Upper lobe of left lung (tissue), 6 donors: ENCODE results near the gene PSMB7. TPM values are rescaled to one million over a fixed set of nuclear protein-coding genes. Genes with fewer than 3 reads are reported as not detected.

Source experiments
- ATAC-seq, 2 donors: fragments of 200-7000 bp; cut with Tn5 transposase; one replicate each; pipeline ENCODE4 v1.9.1; 2022; ENCODE audit warnings: mild to moderate bottlenecking in 2 of 2, moderate library complexity in 2 of 2; ENCODE audit not compliant: low FRiP score in 2 of 2
- DNase-seq, 2 donors: peaks; one replicate each; pipeline ENCODE4 v3.0.0-alpha.2; 2019 to 2020
- H3K27ac ChIP-seq, 4 donors: fragments of 200-600 bp; sonication (generic); one replicate each; pipeline ENCODE4 v1.5.1; 2016 to 2019
- H3K27me3 ChIP-seq, 4 donors: fragments of 200-600 bp; sonication (generic); one replicate each; pipeline ENCODE4 v1.5.1; 2017 to 2019
- H3K36me3 ChIP-seq, 4 donors: fragments of 200-600 bp; sonication (generic); one replicate each; pipeline ENCODE4 v1.5.1; 2016 to 2019
- H3K4me1 ChIP-seq, 4 donors: fragments of 200-600 bp; sonication (generic); one replicate each; pipeline ENCODE4 v1.5.1; 2018 to 2019
- H3K4me3 ChIP-seq, 4 donors: fragments of 200-600 bp; sonication (generic); one replicate each; pipeline ENCODE4 v1.5.1; 2017 to 2019; ENCODE audit warnings: mild to moderate bottlenecking in 2 of 4, moderate library complexity in 1 of 4
- H3K9me3 ChIP-seq, 4 donors: fragments of 200-600 bp; sonication (generic); one replicate each; pipeline ENCODE4 v1.5.1; 2018 to 2019
- EP300 ChIP-seq, 4 donors: sonication (generic); formaldehyde crosslinking; IDR thresholded peaks; one replicate each; pipeline ENCODE4 v1.5.1; 2017; ENCODE audit warnings: antibody characterized with exemption in 4 of 4, control low read depth in 2 of 4
- POLR2A ChIP-seq, 4 donors: fragments of 450-650 bp; IDR thresholded peaks; one replicate each; pipeline ENCODE4 v1.5.1; 2016 to 2017; ENCODE audit warnings: antibody characterized with exemption in 4 of 4, mild to moderate bottlenecking in 2 of 4
- POLR2AphosphoS5 ChIP-seq, 2 donors: sonication (generic); formaldehyde crosslinking; IDR thresholded peaks; one replicate each; pipeline ENCODE4 v1.5.1; 2017; ENCODE audit warnings: antibody characterized with exemption in 2 of 2
- whole genome bisulfite sequencing, 2 donors: methylation state at CpG; one replicate each; pipeline ENCODE4 v1.1.5; 2017 to 2018; 5-methylcytosine and 5-hydroxymethylcytosine counted together
- total RNA-seq, 6 donors: library from RNA; depleted of rRNA in 4 of 6; stranded (reverse); fragments of >200 nt in 4 of 6; gene quantifications; one replicate each; pipeline versions ENCODE4 v1.1.0 to v1.2.1, GENCODE V29; 2016 to 2021
- TF ChIP-seq, protein P1 (sequence below), 6 experiments: fragments of 450-650 bp in 4 of 6; fragments of 200-600 bp in 2 of 6; sonication (generic) in 2 of 6; IDR thresholded peaks; one replicate each; pipeline ENCODE4 v1.5.1; 2016 to 2019; ENCODE audit warnings: antibody characterized with exemption in 6 of 6
- donor health status: DM: no; HTN: no; CAD: no; lungs with moderate emphysema.
- donor health status: DM: no; HTN: yes; CAD: no; lungs with severe emphysema.

The PSMB7 gene
- total RNA-seq, 6 donors from 2014 or later: 17.8 to 112 (median 87.1) TPM

DNA sequence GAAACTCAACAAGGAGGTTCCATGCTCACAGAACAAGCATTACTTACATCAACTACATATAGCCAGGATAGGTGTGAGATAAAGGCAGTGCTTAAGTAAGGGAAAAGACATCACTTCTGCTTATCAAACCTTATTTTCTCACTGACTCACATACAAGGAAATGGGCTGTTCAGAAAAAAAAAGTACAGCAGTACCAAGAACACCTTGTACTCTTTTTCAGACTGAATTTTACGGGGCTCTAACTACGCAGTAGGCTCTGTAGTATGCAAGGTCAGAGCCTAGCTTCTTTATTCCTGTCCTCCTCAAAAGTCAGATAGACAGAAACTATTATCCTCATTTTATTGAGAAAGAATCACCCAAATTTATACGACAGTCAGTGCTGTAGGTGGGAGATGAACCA lies 5.8 kb downstream of the PSMB7 start:
- H3K4me3 ChIP-seq: no peak overlapping the region
- peaks cover 4 to 20% (median 9%) of the 10 kb centered on the region in 4 donors for H3K4me1 ChIP-seq

DNA sequence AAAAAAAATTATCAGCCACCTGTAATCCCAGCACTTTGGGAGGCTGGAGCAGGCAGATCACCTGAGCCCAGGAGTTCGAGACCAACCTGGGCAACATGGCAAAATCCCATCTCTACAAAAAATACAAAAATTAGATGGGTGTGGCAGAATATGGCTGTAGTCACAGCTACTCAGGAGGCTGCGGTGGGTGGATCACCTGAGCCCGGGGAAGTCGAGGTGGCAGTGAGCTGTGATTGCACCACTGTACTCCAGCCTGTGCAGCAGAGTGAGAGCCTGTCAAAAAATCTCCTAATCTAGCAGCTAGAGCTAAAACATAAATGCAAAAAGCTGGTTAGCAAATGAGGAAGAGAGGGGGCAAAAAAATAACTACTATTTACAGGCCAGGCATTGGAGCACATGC lies 12.0 kb downstream of the PSMB7 start:
- Histone ChIP-seq H3K36me3 (peaks cover 18 to 76% (median 49%) of the 10 kb centered on the region in 4 donors), H3K27me3 (no peaks in the 10 kb centered on the region), H3K27ac (no peak overlapping the region), H3K4me3 (no peak overlapping the region), H3K9me3 (no peaks in the 10 kb centered on the region), H3K4me1 (peaks cover 0 to 14% (median 6%) of the 10 kb centered on the region in 4 donors)
- TF ChIP-seq POLR2AphosphoS5 (IDR thresholded peaks at IDR 0.05) (no peak), POLR2A (IDR thresholded peaks at IDR 0.05) (no peak), EP300 (IDR thresholded peaks at IDR 0.05) (no peak)
- TF ChIP-seq, protein P1, sequence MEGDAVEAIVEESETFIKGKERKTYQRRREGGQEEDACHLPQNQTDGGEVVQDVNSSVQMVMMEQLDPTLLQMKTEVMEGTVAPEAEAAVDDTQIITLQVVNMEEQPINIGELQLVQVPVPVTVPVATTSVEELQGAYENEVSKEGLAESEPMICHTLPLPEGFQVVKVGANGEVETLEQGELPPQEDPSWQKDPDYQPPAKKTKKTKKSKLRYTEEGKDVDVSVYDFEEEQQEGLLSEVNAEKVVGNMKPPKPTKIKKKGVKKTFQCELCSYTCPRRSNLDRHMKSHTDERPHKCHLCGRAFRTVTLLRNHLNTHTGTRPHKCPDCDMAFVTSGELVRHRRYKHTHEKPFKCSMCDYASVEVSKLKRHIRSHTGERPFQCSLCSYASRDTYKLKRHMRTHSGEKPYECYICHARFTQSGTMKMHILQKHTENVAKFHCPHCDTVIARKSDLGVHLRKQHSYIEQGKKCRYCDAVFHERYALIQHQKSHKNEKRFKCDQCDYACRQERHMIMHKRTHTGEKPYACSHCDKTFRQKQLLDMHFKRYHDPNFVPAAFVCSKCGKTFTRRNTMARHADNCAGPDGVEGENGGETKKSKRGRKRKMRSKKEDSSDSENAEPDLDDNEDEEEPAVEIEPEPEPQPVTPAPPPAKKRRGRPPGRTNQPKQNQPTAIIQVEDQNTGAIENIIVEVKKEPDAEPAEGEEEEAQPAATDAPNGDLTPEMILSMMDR (IDR thresholded peaks at IDR 0.05): no peak
- no peak for DNase-seq
- ATAC-seq: no peak
- WGBS, 2 donors: 94 to 97% methylated on average over 4 of the region's 4 CpGs

More for the DNA sequence above, 5.8 kb downstream of the PSMB7 start:
- DNase-seq (no peak), ATAC-seq (no peak)
- peaks cover 38 to 95% (median 62%) of the 10 kb centered on the region in 4 donors for H3K36me3 ChIP-seq
- H3K9me3 ChIP-seq: no peaks in the 10 kb centered on the region
- 97% methylated on average over 3 of the region's 3 CpGs for WGBS, 2 donors
- H3K27me3 ChIP-seq: no peaks in the 10 kb centered on the region
- TF ChIP-seq POLR2A (IDR thresholded peaks at IDR 0.05) (no peak), POLR2AphosphoS5 (IDR thresholded peaks at IDR 0.05) (no peak), EP300 (IDR thresholded peaks at IDR 0.05) (no peak)
- TF ChIP-seq, protein P1 (IDR thresholded peaks at IDR 0.05): no peak
- no peak overlapping the region for H3K27ac ChIP-seq

DNA sequence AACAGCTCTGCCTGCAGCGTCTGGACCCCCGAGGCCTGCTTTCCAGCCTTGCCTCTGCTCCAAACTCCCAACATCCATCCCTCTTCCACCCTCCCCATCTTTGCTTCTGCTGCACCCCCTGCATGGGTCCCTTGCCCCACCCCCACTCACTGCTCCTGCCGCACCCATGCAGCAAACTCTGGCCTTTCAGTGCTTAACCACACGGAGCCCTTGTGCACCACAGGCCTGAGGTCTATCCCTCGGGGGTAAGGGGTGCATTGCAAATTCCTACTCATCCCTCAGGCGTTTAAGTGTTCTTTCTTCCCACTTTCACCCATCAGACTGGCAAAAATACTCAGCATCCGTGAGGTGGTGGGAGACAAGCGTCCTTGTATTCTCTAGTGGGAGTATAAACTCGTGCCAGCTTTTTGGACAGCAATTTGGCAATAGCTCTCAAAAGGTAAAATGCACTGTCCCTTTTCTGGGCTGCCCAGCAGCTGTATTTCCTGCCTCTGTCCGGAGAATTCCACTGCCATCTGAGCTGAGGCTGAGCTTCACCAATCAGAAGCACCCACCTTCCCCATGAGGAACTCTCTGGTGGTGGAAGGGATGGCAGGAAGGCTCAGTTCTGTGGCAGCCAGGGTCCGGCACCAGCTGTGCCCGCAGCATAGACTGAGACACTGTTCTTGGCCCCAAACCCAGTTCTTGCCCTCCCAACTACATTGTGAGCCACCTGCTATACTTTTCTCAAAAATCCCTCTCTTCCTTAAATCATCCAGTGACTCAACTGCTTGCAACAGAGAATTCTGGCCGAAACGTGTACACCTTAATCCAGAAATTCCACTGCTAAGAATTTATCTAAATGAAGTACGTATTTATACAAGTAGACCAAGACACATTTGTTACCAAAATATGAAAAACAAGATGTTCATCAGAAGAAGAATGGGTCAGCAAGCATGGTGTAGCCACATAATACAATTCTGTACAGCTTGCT lies 15.0 kb downstream of the PSMB7 start:
- Histone ChIP-seq H3K36me3 (peaks cover 14 to 56% (median 36%) of the 10 kb centered on the region in 4 donors), H3K4me3 (no peak overlapping the region), H3K27me3 (no peaks in the 10 kb centered on the region), H3K9me3 (no peaks in the 10 kb centered on the region), H3K27ac (peak overlapping the region in 2 of 4 donors; percentile 8 to 30), H3K4me1 (peaks cover 0 to 14% (median 3%) of the 10 kb centered on the region in 4 donors)
- ATAC-seq (peak in 1 of 2 donors; percentile 7), DNase-seq (no peak)
- no peak for TF ChIP-seq POLR2A (IDR thresholded peaks at IDR 0.05)
- TF ChIP-seq EP300 (IDR thresholded peaks at IDR 0.05): no peak
- TF ChIP-seq, protein P1 (IDR thresholded peaks at IDR 0.05): no peak
- TF ChIP-seq POLR2AphosphoS5 (IDR thresholded peaks at IDR 0.05): no peak
- 66% methylated on average over 15 of the region's 15 CpGs for WGBS, 2 donors

DNA sequence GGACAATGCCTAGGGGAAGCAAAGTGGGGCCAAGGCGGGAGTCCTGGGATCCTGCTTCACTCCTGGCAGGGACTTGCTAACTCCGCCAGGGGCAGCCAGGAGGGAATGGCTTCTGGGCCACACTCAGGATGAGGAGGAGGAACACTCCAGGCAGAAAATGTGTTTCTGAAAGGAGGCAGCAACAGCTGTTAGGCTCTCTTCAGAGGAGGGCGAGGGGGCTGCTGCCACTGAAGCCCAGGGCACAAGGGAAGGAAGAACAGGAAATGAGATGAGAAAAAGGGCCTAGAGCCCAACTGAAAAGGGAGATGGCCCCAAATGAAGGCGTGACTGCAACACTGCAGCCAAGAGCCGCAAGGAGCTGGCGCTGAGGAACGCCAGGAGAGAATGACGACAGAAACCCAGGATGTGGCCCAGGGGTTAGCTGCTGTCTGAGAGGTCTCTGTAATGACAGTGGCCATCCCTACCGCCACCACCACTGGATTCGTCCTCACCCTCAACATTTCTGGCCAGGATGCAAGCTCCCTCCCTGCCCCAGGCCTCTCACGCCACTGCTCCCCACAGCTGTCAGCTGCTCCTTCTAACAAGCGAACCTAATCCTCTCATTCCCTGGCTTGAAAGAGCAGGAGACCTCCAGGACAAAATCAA lies 15.8 kb downstream of the PSMB7 start:
- WGBS, 2 donors: 62 to 69% methylated on average over 12 of the region's 12 CpGs
- ATAC-seq: peak in 1 of 2 donors; percentile 86
- Histone ChIP-seq H3K27ac (peak overlapping the region in 2 of 4 donors; percentile 8 to 30), H3K9me3 (no peaks in the 10 kb centered on the region), H3K36me3 (peaks cover 12 to 48% (median 29%) of the 10 kb centered on the region in 4 donors), H3K27me3 (no peaks in the 10 kb centered on the region), H3K4me1 (peaks cover 0 to 14% (median 3%) of the 10 kb centered on the region in 4 donors), H3K4me3 (no peak overlapping the region)
- no peak for DNase-seq
- TF ChIP-seq EP300 (IDR thresholded peaks at IDR 0.05): no peak
- TF ChIP-seq POLR2AphosphoS5 (IDR thresholded peaks at IDR 0.05): no peak
- no peak for TF ChIP-seq POLR2A (IDR thresholded peaks at IDR 0.05)
- TF ChIP-seq, protein P1 (IDR thresholded peaks at IDR 0.05): no peak
